H1 (cell line): Measurements from ENCODE around the gene CHRDL1. TPM values are rescaled to one million over a fixed set of nuclear protein-coding genes. Genes with fewer than 3 reads are reported as not detected.

Source experiments
- CTCF ChIA-PET: fragments of 300-600 bp; sonication (Branson Sonifier 250); formaldehyde crosslinking; loops from one replicate; lab custom pipeline; 2021; ENCODE audit not compliant: partially characterized antibody; lab: Charles Lee
- POLR2A ChIA-PET: fragments of 300-600 bp; sonication (Branson Sonifier 250); formaldehyde crosslinking; loops from one replicate; lab custom pipeline; 2021; ENCODE audit warnings: inconsistent platforms; ENCODE audit not compliant: partially characterized antibody; lab: Charles Lee
- DNase-seq, 2 experiments: peaks; one replicate each; pipeline versions ENCODE4 v3.0.0 to v3.0.0-alpha.2; 2010 to 2022; ENCODE audit warnings: low spot score in 2 of 2, low read depth in 1 of 2, mixed read lengths in 1 of 2
- FAIRE-seq: peaks from 2 replicates; lab custom pipeline; 2011; peaks lifted over from hg19 to GRCh38; lab: Jason Lieb, UNC
- H2AFZ ChIP-seq: 2 replicates; pipeline ENCODE4 v1.8.1; 2012; ENCODE audit warnings: low read length, inconsistent platforms
- H2AK5ac ChIP-seq: 2 replicates; pipeline ENCODE4 v1.6.1; 2013; ENCODE audit warnings: low read depth, low read length
- H2BK120ac ChIP-seq: replicated peaks from 2 replicates; pipeline ENCODE3; 2013; ENCODE audit warnings: low read depth, low read length, inconsistent platforms
- H2BK12ac ChIP-seq: 2 replicates; pipeline ENCODE4 v1.6.1; 2013; ENCODE audit warnings: low read depth, low read length
- H2BK15ac ChIP-seq: 2 replicates; pipeline ENCODE4 v1.6.1; 2013; ENCODE audit warnings: low read length
- H2BK20ac ChIP-seq: 2 replicates; pipeline ENCODE4 v1.6.1; 2013; ENCODE audit warnings: low read length
- H2BK5ac ChIP-seq: 2 replicates; pipeline ENCODE4 v1.6.1; 2013; ENCODE audit warnings: low read depth, low read length
- H3K14ac ChIP-seq: 2 replicates; pipeline ENCODE4 v1.6.1; 2013; ENCODE audit warnings: inconsistent platforms; ENCODE audit not compliant: insufficient read length
- H3K18ac ChIP-seq: 2 replicates; pipeline ENCODE4 v1.6.1; 2013; ENCODE audit warnings: low read length; ENCODE audit errors: extremely low read depth
- H3K23ac ChIP-seq: 2 replicates; pipeline ENCODE4 v1.6.1; 2013; ENCODE audit warnings: inconsistent platforms; ENCODE audit not compliant: insufficient read length
- H3K23me2 ChIP-seq: 2 replicates; pipeline ENCODE4 v1.6.1; 2013; ENCODE audit warnings: low read depth, low read length
- H3K27ac ChIP-seq: 2 replicates; pipeline ENCODE4 v1.6.1; 2011; ENCODE audit warnings: low read depth, low read length, inconsistent platforms
- H3K27me3 ChIP-seq, 4 experiments: replicated peaks in 1 of 4; 1 replicate in 1 of 4; 2 replicates in 3 of 4; pipeline versions ENCODE4 v1.6.1 to v1.8.1; 2011 to 2013; ENCODE audit warnings: low read length in 3 of 4, mild to moderate bottlenecking in 3 of 4, inconsistent platforms in 2 of 4, mixed read lengths in 2 of 4, moderate library complexity in 1 of 4; ENCODE audit not compliant: control insufficient read depth in 3 of 4, insufficient read depth in 3 of 4; ENCODE audit errors: extremely low read depth in 1 of 4
- H3K36me3 ChIP-seq, 4 experiments: 2 replicates each; pipeline versions ENCODE4 v1.6.1 to v1.8.1; 2011 to 2013; ENCODE audit warnings: mild to moderate bottlenecking in 4 of 4, low read length in 3 of 4, moderate library complexity in 2 of 4, control low read depth in 1 of 4, inconsistent platforms in 1 of 4; ENCODE audit not compliant: insufficient read depth in 4 of 4, control insufficient read depth in 2 of 4
- H3K4ac ChIP-seq: replicated peaks from 2 replicates; pipeline ENCODE3; 2013; ENCODE audit warnings: low read length, low read depth, mixed read lengths, inconsistent platforms; ENCODE audit not compliant: insufficient read length
- H3K4me1 ChIP-seq, 4 experiments: replicated peaks in 1 of 4; 1 replicate in 1 of 4; 2 replicates in 3 of 4; pipeline versions ENCODE4 v1.6.1 to v1.8.1; 2011 to 2013; ENCODE audit warnings: low read length in 3 of 4, inconsistent platforms in 2 of 4, mixed read lengths in 1 of 4; ENCODE audit not compliant: insufficient read depth in 4 of 4, control insufficient read depth in 3 of 4
- H3K4me2 ChIP-seq, 2 experiments: 2 replicates each; pipeline versions ENCODE4 v1.6.1 to v1.8.1; 2011 to 2013; ENCODE audit warnings: low read depth in 2 of 2, low read length in 2 of 2, control low read depth in 1 of 2, inconsistent platforms in 1 of 2, mild to moderate bottlenecking in 1 of 2; ENCODE audit not compliant: insufficient read depth in 1 of 2
- H3K4me3 ChIP-seq, 4 experiments: fragments of 200-600, 300-600 bp in 1 of 4; sonication (generic), shearing (Covaris generic), sonication (Bioruptor Twin) in 1 of 4; 2 replicates each; pipeline versions ENCODE4 v1.5.1 to v1.8.1; 2011 to 2016; ENCODE audit warnings: low read length in 4 of 4, low read depth in 3 of 4, control low read depth in 2 of 4, inconsistent platforms in 2 of 4, mild to moderate bottlenecking in 2 of 4, mixed read lengths in 1 of 4, moderate library complexity in 1 of 4; ENCODE audit not compliant: insufficient read depth in 2 of 4; ENCODE audit errors: extremely low read depth in 1 of 4
- H3K56ac ChIP-seq: replicated peaks from 2 replicates; pipeline ENCODE3; 2013; ENCODE audit warnings: low read depth, mild to moderate bottlenecking, mixed read lengths, low read length, inconsistent platforms; ENCODE audit not compliant: insufficient read length
- H3K79me1 ChIP-seq: 2 replicates; pipeline ENCODE4 v1.6.1; 2013; ENCODE audit warnings: low read depth, low read length, control low read depth
- H3K79me2 ChIP-seq, 2 experiments: 2 replicates each; pipeline versions ENCODE4 v1.6.1 to v1.8.1; 2012 to 2013; ENCODE audit warnings: low read length in 2 of 2, mild to moderate bottlenecking in 2 of 2, inconsistent platforms in 1 of 2; ENCODE audit not compliant: insufficient read depth in 2 of 2, control insufficient read depth in 1 of 2
- H3K9ac ChIP-seq, 4 experiments: replicated peaks in 1 of 4; 1 replicate in 1 of 4; 2 replicates in 3 of 4; pipeline versions ENCODE4 v1.6.1 to v1.8.1; 2011 to 2013; ENCODE audit warnings: low read depth in 3 of 4, low read length in 3 of 4, control low read depth in 2 of 4, mild to moderate bottlenecking in 2 of 4, moderate library complexity in 2 of 4, inconsistent platforms in 1 of 4; ENCODE audit errors: extremely low read depth in 1 of 4
- H3K9me3 ChIP-seq, 2 experiments: 2 replicates each; pipeline versions ENCODE4 v1.6.1 to v1.8.1; 2012 to 2013; ENCODE audit warnings: mild to moderate bottlenecking in 2 of 2, moderate library complexity in 2 of 2, control low read depth in 1 of 2, inconsistent platforms in 1 of 2, low read depth in 1 of 2, low read length in 1 of 2, mixed read lengths in 1 of 2; ENCODE audit not compliant: insufficient read depth in 2 of 2
- H4K20me1 ChIP-seq, 2 experiments: replicated peaks in 1 of 2; 2 replicates each; pipeline versions ENCODE3 to v1.8.1; 2011 to 2013; ENCODE audit warnings: inconsistent platforms in 2 of 2, low read length in 2 of 2, mild to moderate bottlenecking in 1 of 2; ENCODE audit not compliant: insufficient read depth in 2 of 2, control insufficient read depth in 1 of 2
- H4K5ac ChIP-seq: 2 replicates; pipeline ENCODE4 v1.6.1; 2013; ENCODE audit warnings: low read length, low read depth, mixed read lengths, inconsistent platforms; ENCODE audit not compliant: insufficient read length
- H4K8ac ChIP-seq: 2 replicates; pipeline ENCODE4 v1.8.0; 2013; ENCODE audit warnings: mild to moderate bottlenecking, moderate library complexity, low read length, inconsistent platforms; ENCODE audit not compliant: insufficient read depth; ENCODE audit errors: extremely low read depth
- H4K91ac ChIP-seq: replicated peaks from 2 replicates; pipeline ENCODE3; 2013; ENCODE audit warnings: low read length, mixed read lengths, inconsistent platforms; ENCODE audit not compliant: insufficient read length
- CBX8 ChIP-seq: fragments of 300-800, 300-1000 bp; sonication (generic); IDR thresholded peaks from 2 replicates; pipeline ENCODE4 v1.7.1; 2016; ENCODE audit warnings: low read depth, low read length, borderline replicate concordance
- CEBPB ChIP-seq: IDR thresholded peaks from 2 replicates; pipeline ENCODE4 v1.6.1; 2012; ENCODE audit warnings: low read depth, low read length
- CHD2 ChIP-seq: IDR thresholded peaks from 2 replicates; pipeline ENCODE4 v1.6.1; 2012; ENCODE audit warnings: low read length, improper control_type of control experiment
- CREB1 ChIP-seq: IDR thresholded peaks from 2 replicates; pipeline ENCODE4 v1.6.1; 2012; ENCODE audit warnings: inconsistent platforms
- GTF2F1 ChIP-seq: IDR thresholded peaks from 2 replicates; pipeline ENCODE4 v1.6.1; 2012; ENCODE audit warnings: low read depth, low read length, improper control_type of control experiment, borderline replicate concordance
- JUND ChIP-seq: IDR thresholded peaks from 2 replicates; pipeline ENCODE4 v1.6.1; 2011; ENCODE audit warnings: mild to moderate bottlenecking, improper control_type of control experiment, low read length
- KDM1A ChIP-seq: fragments of 200-600, 300-600 bp; sonication (generic); IDR thresholded peaks from 2 replicates; pipeline ENCODE4 v1.7.1; 2016; ENCODE audit warnings: mild to moderate bottlenecking, low read length, borderline replicate concordance
- NRF1 ChIP-seq: IDR thresholded peaks from 2 replicates; pipeline ENCODE4 v1.6.1; 2011; ENCODE audit warnings: mild to moderate bottlenecking, low read depth, low read length, improper control_type of control experiment
- POU5F1 ChIP-seq: IDR thresholded peaks from 2 replicates; pipeline ENCODE4 v1.6.1; 2011; ENCODE audit warnings: low read depth, mild to moderate bottlenecking, low read length, moderate library complexity
- RXRA ChIP-seq: IDR thresholded peaks from 2 replicates; pipeline ENCODE4 v1.6.1; 2011; ENCODE audit warnings: low read depth, mild to moderate bottlenecking, low read length, moderate library complexity; ENCODE audit not compliant: insufficient read depth
- USF2 ChIP-seq: IDR thresholded peaks from 2 replicates; pipeline ENCODE4 v1.6.1; 2011; ENCODE audit warnings: low read length, improper control_type of control experiment
- YY1 ChIP-seq: IDR thresholded peaks from 2 replicates; pipeline ENCODE4 v1.6.1; 2011; ENCODE audit warnings: low read depth, mild to moderate bottlenecking, low read length
- WGBS, 2 experiments: shearing (Covaris generic) in 1 of 2; methylation state at CpG; one replicate each; pipeline versions ENCODE4 v1.1.6 to v1.1.7; 2013 to 2015; ENCODE audit warnings: low lambda C conversion rate in 2 of 2, mixed read lengths in 2 of 2, inconsistent platforms in 1 of 2, low coverage in 1 of 2, missing lambda C conversion rate in 1 of 2; ENCODE audit not compliant: insufficient replicate concordance in 2 of 2, insufficient coverage in 1 of 2, insufficient read length in 1 of 2; ENCODE audit errors: extremely low coverage in 1 of 2, missing lambda C conversion rate in 1 of 2; 5-methylcytosine and 5-hydroxymethylcytosine counted together
- polyA plus RNA-seq, 7 experiments: library from polyadenylated mRNA; depleted of rRNA in 3 of 7; stranded (reverse) in 5 of 7; unstranded in 2 of 7; fragments of >200 nt in 5 of 7; fragments of 200-250 nt in 2 of 7; gene quantifications; 1 replicate in 5 of 7; 2 replicates in 1 of 7; 4 replicates in 1 of 7; pipeline versions ENCODE4 v1.2.1 to v1.2.3, GENCODE V29; 2011 to 2013; ENCODE audit warnings: missing spikeins in 2 of 7, mixed read lengths in 2 of 7
- total RNA-seq: library from RNA; stranded (reverse); fragmentation: NEBNext Ultra II Directional; extraction: Animal tissue kit (Norgen Biotek cat#: 25700); gene quantifications from 2 replicates; pipeline ENCODE4 v1.2.1, GENCODE V29; 2021

CHRDL1 gene
- total and polyA plus RNA-seq, 2 of the 8 experiments (the other 6 are each of a cell fraction or from before 2014, with no cell fraction given): 5.6 to 15.6 TPM

- Histone ChIP-seq H3K4ac (no peak overlapping the region), H3K9ac (no peak overlapping the region), H3K36me3 (no peaks in the 10 kb centered on the region), H3K4me2 (no peak overlapping the region), H4K20me1 (no peaks in the 10 kb centered on the region), H3K9me3 (no peaks in the 10 kb centered on the region), H3K23me2 (no peaks in the 10 kb centered on the region), H2AFZ (no peak overlapping the region), H3K56ac (no peak overlapping the region), H3K23ac (no peak overlapping the region), H3K18ac (no peak overlapping the region), H3K27me3 (no peaks in the 10 kb centered on the region), H3K79me2 (no peaks in the 10 kb centered on the region), H3K4me1 (no peaks in the 10 kb centered on the region), H2BK120ac (no peak overlapping the region), H3K4me3 (no peak overlapping the region), H2AK5ac (no peak overlapping the region), H4K8ac (no peak overlapping the region), H2BK20ac (no peak overlapping the region), H4K91ac (no peak overlapping the region), H2BK5ac (no peak overlapping the region), H4K5ac (no peak overlapping the region), H3K14ac (no peak overlapping the region), H2BK15ac (no peak overlapping the region), H3K79me1 (no peaks in the 10 kb centered on the region), H2BK12ac (no peak overlapping the region), H3K27ac (no peak overlapping the region)
- ChIA-PET POLR2A (no interaction called here), CTCF (interaction anchor here (1.7 kb wide), 1 partner anchor 144 kb away, joined by 3 read pairs; no protein-coding TSS in a partner anchor)
- WGBS, 2 experiments: 85% methylated on average over 3 of the region's 4 CpGs; no CpG with 5 or more reads in 1 of the 2 experiments
- no peak for FAIRE-seq
- DNase-seq: no peak
- no peak for TF ChIP-seq POU5F1
- no peak for TF ChIP-seq NRF1
- TF ChIP-seq USF2: no peak
- no peak for TF ChIP-seq JUND
- no peak for TF ChIP-seq CBX8
- no peak for TF ChIP-seq RXRA
- no peak for TF ChIP-seq CHD2
- no peak for TF ChIP-seq YY1
- no peak for TF ChIP-seq CREB1
- TF ChIP-seq GTF2F1: no peak
- no peak for TF ChIP-seq CEBPB
- no peak for TF ChIP-seq KDM1A
These were observed 102.8 kb downstream of the CHRDL1 start for GRCh38 chrX:110692866-110693265.
